Cortex of kidney (tissue), 1 donor: ENCODE measurements around the gene RTP5.
"Not testable (repeated sequence)": the region's sequence is repeated elsewhere in the genome, so short reads cannot be mapped to it uniquely, and the experiment has no call there.

Experiments used
- DNase-seq: peaks from one replicate; lab custom pipeline; 2025; lab: John Stamatoyannopoulos, UW

Gene RTP5

GRCh38 chr2:241869087-241869961, at the start of gene RTP5:
Gene RTP5, plus strand, starts transcription at chr2:241869729. Its CDS starts 28 bp downstream, at chr2:241869757.
- DNase-seq, result no peak

- not testable (repeated sequence) for DNase-seq
Observed at GRCh38 chr2:241819947-241820624, 49.4 kb upstream of the RTP5 start.

GRCh38 chr2:241820625-241821384, 48.7 kb upstream of the RTP5 start:
- DNase-seq, result no peak

- no peak for DNase-seq
Observed at GRCh38 chr2:241821460-241822263, 47.9 kb upstream of the RTP5 start.

GRCh38 chr2:241822264-241822623, 47.3 kb upstream of the RTP5 start:
- DNase-seq, result no peak

- DNase-seq, result not testable (repeated sequence)
Observed at GRCh38 chr2:241823531-241824437, 45.7 kb upstream of the RTP5 start.

- DNase-seq, result no peak
Observed at GRCh38 chr2:241827394-241827793, 42.1 kb upstream of the RTP5 start.

- no peak for DNase-seq
Observed at GRCh38 chr2:241833101-241833663, 36.3 kb upstream of the RTP5 start.

- DNase-seq, result not testable (repeated sequence)
Observed at GRCh38 chr2:241833756-241834526, 35.6 kb upstream of the RTP5 start.

GRCh38 chr2:241834527-241835210, 34.9 kb upstream of the RTP5 start:
- DNase-seq, result no peak

GRCh38 chr2:241835611-241836010, 33.9 kb upstream of the RTP5 start:
- no peak for DNase-seq

- no peak for DNase-seq
Observed at GRCh38 chr2:241836292-241836691, 33.2 kb upstream of the RTP5 start.

GRCh38 chr2:241837197-241837965, 32.1 kb upstream of the RTP5 start:
- DNase-seq, result no peak

GRCh38 chr2:241841181-241842066, 28.1 kb upstream of the RTP5 start:
- DNase-seq, result no peak

- no peak for DNase-seq
Observed at GRCh38 chr2:241842067-241842415, 27.5 kb upstream of the RTP5 start.

- no peak for DNase-seq
Observed at GRCh38 chr2:241842620-241843211, 26.8 kb upstream of the RTP5 start.
